WI38 (cell line): Measurements from ENCODE around the gene MPHOSPH8.

Experiments used
- H3K4me3 ChIP-seq: 2 replicates; pipeline ENCODE4 v1.5.1; 2011; ENCODE audit warnings: low read depth, mild to moderate bottlenecking, control low read depth, low read length
- CTCF ChIP-seq: IDR thresholded peaks from 2 replicates; pipeline ENCODE4 v1.5.1; 2012; ENCODE audit warnings: low read depth, mild to moderate bottlenecking, control low read depth, low read length

MPHOSPH8 gene

DNA sequence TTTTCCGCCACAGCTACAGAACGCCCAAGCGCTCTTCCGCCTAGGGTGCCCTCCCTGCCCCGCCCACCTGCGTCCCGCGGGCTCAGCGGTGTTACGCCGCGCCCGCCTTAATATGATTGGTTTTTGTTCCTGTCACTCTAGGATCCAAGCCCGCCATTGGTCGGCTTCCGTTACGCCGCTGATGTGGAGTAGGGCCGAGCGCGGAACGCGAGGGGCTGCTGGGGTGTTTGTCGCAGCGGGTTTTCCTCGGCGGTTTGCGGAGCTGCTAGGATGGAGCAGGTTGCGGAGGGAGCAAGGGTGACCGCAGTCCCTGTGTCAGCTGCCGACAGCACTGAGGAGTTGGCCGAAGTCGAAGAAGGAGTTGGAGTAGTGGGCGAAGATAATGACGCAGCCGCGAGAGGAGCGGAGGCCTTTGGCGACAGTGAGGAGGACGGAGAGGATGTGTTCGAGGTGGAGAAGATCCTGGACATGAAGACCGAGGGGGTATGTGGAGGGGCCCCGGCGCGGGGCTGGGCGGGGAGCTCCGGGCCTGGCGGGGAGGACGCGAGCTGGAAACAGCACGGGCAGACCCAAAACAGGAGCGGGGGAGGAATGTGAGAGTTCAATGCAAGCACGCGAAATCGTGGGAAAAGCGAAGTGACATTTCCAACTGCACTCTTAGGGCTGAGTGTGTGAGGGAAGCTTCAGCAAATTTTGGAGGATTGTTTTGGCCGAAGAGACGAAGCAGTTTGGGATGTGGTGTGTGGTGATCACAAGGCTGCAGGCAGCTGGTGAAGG lies at the start of gene MPHOSPH8:
Gene MPHOSPH8, plus strand, starts transcription at position 181 of the 777 bp plus-strand sequence. Its CDS starts 90 bp downstream, at position 271.
- H3K4me3 ChIP-seq: peak within 1 kb of the TSS; percentile 90
- no peak for TF ChIP-seq CTCF

GRCh38 chr13:19586904-19587634 lies 46.4 kb upstream of the MPHOSPH8 start:
- H3K4me3 ChIP-seq: no peak overlapping the region
- TF ChIP-seq CTCF: no peak

GRCh38 chr13:19587635-19588300 lies 45.7 kb upstream of the MPHOSPH8 start:
- no peak overlapping the region for H3K4me3 ChIP-seq
- TF ChIP-seq CTCF: peak; percentile 50

DNA sequence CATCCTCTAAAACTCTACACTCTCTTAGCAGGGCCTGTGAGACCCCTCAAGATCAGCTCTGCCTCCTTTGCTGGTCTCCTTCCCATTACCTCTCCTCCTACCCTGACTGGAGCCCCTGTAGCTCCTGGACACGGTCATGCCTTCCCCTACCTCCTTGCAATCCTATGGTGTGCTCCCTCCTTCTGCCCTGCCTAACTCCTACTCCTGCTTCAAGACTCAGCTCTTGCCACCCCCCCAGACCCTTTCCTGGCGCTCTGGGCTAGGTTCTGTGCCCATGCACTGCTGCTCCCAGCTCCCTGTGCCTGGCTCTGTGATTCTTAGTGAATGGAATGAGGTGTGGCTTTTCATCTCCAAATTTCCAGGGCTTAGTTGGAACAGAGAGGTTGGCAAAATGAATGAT lies 44.1 kb upstream of the MPHOSPH8 start:
- TF ChIP-seq CTCF: no peak
- no peak overlapping the region for H3K4me3 ChIP-seq

GRCh38 chr13:19590423-19590822 lies 43.0 kb upstream of the MPHOSPH8 start:
- no peak overlapping the region for H3K4me3 ChIP-seq
- no peak for TF ChIP-seq CTCF

DNA sequence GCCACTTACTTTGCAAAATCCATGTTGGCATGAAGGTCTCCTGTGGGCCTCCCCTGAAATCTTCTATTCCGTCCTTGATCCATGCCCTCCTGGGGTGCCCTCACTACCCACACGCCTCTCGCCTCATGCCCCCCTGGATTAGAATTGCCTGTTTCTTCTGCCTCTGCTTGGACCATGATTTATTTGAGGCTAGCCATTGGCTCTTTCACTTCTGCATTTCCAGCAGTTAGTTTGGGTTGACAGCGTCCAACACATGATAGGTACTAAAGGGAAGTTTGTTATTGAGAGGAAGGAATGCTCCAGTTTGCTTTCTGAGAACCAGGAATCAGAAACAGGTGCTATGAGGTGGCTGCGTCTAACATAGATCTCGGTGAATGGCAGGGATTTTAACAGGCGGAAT lies 41.6 kb upstream of the MPHOSPH8 start:
- no peak overlapping the region for H3K4me3 ChIP-seq
- TF ChIP-seq CTCF: no peak
